Neural progenitor cell (in vitro differentiated cells): ENCODE measurements around the gene CRACR2A. TPM values are rescaled to one million over a fixed set of nuclear protein-coding genes. Genes with fewer than 3 reads are reported as not detected.

Experiments used
- DNase-seq: peaks from one replicate; pipeline ENCODE4 v3.0.0-alpha.2; 2016; ENCODE audit warnings: low spot score
- H2AFZ ChIP-seq: fragments of 200-600 bp; sonication (generic); replicated peaks from 2 replicates; pipeline ENCODE4 v1.6.1; 2016; ENCODE audit warnings: antibody characterized with exemption
- H3F3A ChIP-seq: fragments of 200-600 bp; sonication (generic); 2 replicates; pipeline ENCODE4 v1.6.1; 2016; ENCODE audit warnings: antibody characterized with exemption, low read depth
- H3K27ac ChIP-seq: fragments of 200-600 bp; sonication (generic); 2 replicates; pipeline ENCODE4 v1.5.1; 2016; ENCODE audit warnings: mild to moderate bottlenecking
- H3K27me3 ChIP-seq: fragments of 200-600 bp; sonication (generic); 2 replicates; pipeline ENCODE4 v1.6.1; 2016; ENCODE audit warnings: mild to moderate bottlenecking, moderate library complexity
- H3K36me3 ChIP-seq: fragments of 200-600 bp; sonication (generic); 2 replicates; pipeline ENCODE4 v1.5.1; 2016
- H3K4me1 ChIP-seq: fragments of 200-600 bp; sonication (generic); 2 replicates; pipeline ENCODE4 v1.6.1; 2016; ENCODE audit warnings: mixed run types
- H3K4me2 ChIP-seq: fragments of 200-600 bp; sonication (generic); 2 replicates; pipeline ENCODE4 v1.6.1; 2016
- H3K4me3 ChIP-seq: fragments of 200-600 bp; sonication (generic); 2 replicates; pipeline ENCODE4 v1.5.1; 2016
- H3K79me2 ChIP-seq: fragments of 200-600 bp; sonication (generic); 2 replicates; pipeline ENCODE4 v1.6.1; 2016; ENCODE audit warnings: low read depth
- H3K9ac ChIP-seq: fragments of 200-600 bp; sonication (generic); 2 replicates; pipeline ENCODE4 v1.6.1; 2016
- H3K9me3 ChIP-seq: fragments of 200-600 bp; sonication (generic); 2 replicates; pipeline ENCODE4 v1.5.1; 2016; ENCODE audit warnings: low read depth
- H4K20me1 ChIP-seq: fragments of 200-600 bp; sonication (generic); 2 replicates; pipeline ENCODE4 v1.6.1; 2016; ENCODE audit warnings: low read depth
- H3K27ac Mint-ChIP-seq: 3 replicates; pipeline ENCODE4 v1.8.0; 2021; ENCODE audit warnings: mixed read lengths
- H3K27me3 Mint-ChIP-seq: 2 replicates; pipeline ENCODE4 v1.8.0; 2022; ENCODE audit warnings: low read depth, mild to moderate bottlenecking, inconsistent platforms, moderate library complexity, mixed read lengths; ENCODE audit not compliant: insufficient read depth
- H3K36me3 Mint-ChIP-seq: 3 replicates; pipeline ENCODE4 v1.8.0; 2021; ENCODE audit warnings: mixed read lengths
- H3K4me1 Mint-ChIP-seq: 3 replicates; pipeline ENCODE4 v1.8.0; 2021; ENCODE audit warnings: mixed read lengths
- H3K4me3 Mint-ChIP-seq: 3 replicates; pipeline ENCODE4 v1.8.0; 2021; ENCODE audit warnings: mild to moderate bottlenecking, moderate library complexity, mixed read lengths
- H3K9me3 Mint-ChIP-seq: 3 replicates; pipeline ENCODE4 v1.8.0; 2020; ENCODE audit warnings: mixed read lengths
- CTCF ChIP-seq: fragments of 200-600 bp; sonication (generic); IDR thresholded peaks from 2 replicates; pipeline ENCODE4 v1.5.1; 2017; ENCODE audit warnings: antibody characterized with exemption, mild to moderate bottlenecking
- EZH2 ChIP-seq: fragments of 200-600 bp; sonication (generic); IDR thresholded peaks from 2 replicates; pipeline ENCODE4 v1.6.1; 2017; ENCODE audit warnings: antibody characterized with exemption, mild to moderate bottlenecking, moderate library complexity
- EZH2phosphoT487 ChIP-seq: fragments of 200-600 bp; sonication (generic); IDR thresholded peaks from 2 replicates; pipeline ENCODE4 v1.6.1; 2017; ENCODE audit warnings: antibody characterized with exemption
- total RNA-seq: library from RNA; depleted of rRNA; stranded (reverse); fragments of >200 nt; gene quantifications from 2 replicates; pipeline ENCODE4 v1.2.3, GENCODE V29; 2015; ENCODE audit warnings: low replicate concordance

CRACR2A gene
- total RNA-seq, 1 donor from 2014 or later = 0.06 TPM

- Histone ChIP-seq H3K27ac (no peak overlapping the region), H3K4me2 (no peak overlapping the region), H3F3A (no peaks in the 10 kb centered on the region), H3K4me3 (no peak overlapping the region), H3K4me1 (no peaks in the 10 kb centered on the region), H3K9me3 (no peaks in the 10 kb centered on the region), H3K9ac (no peak overlapping the region), H3K27me3 (no peaks in the 10 kb centered on the region), H3K36me3 (no peaks in the 10 kb centered on the region), H4K20me1 (no peaks in the 10 kb centered on the region), H2AFZ (no peak overlapping the region), H3K79me2 (no peaks in the 10 kb centered on the region)
- DNase-seq = no peak
- no peak overlapping the region for H3K27ac Mint-ChIP-seq
- no peaks in the 10 kb centered on the region for H3K36me3 Mint-ChIP-seq
- H3K27me3 Mint-ChIP-seq = peaks cover 3% of the 10 kb centered on the region
- H3K9me3 Mint-ChIP-seq = peaks cover 2% of the 10 kb centered on the region
- no peaks in the 10 kb centered on the region for H3K4me1 Mint-ChIP-seq
- H3K4me3 Mint-ChIP-seq = no peak overlapping the region
- TF ChIP-seq EZH2phosphoT487 (no peak), EZH2 (no peak), CTCF (no peak)
Measured at GRCh38 chr12:3770891-3771290, 18.0 kb upstream of the CRACR2A start.

DNA sequence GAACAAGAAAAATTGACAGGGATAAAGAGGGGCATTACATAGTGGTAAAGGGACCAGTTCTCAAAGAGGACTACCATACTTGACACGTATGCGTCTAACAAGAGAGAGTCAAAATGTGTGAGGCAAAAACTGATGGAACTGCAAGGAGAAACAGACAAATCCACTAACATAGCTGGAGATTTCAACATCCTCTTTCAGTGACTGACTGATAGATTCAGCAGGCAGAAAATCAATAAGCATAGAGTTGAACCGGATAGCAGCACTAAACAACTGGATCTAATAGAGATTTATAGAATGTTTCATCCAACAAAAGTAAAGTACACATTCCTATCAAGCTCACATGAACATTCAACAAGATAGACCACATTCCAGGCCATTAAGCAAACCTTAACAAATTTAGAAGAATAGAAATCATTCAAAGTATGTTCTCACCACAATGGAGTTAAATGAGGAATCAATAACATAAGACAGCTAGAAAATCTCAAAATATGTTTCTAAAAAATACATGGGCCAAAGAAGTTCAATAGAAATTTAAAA lies 16.1 kb upstream of the CRACR2A start:
- Mint-ChIP-seq H3K27ac (no peak overlapping the region), H3K9me3 (peaks cover 2% of the 10 kb centered on the region), H3K27me3 (peaks cover 3% of the 10 kb centered on the region), H3K4me1 (no peaks in the 10 kb centered on the region), H3K4me3 (no peak overlapping the region), H3K36me3 (no peaks in the 10 kb centered on the region)
- no peaks in the 10 kb centered on the region for H3K27me3 ChIP-seq
- no peak for DNase-seq
- H3K36me3 ChIP-seq = no peaks in the 10 kb centered on the region
- no peaks in the 10 kb centered on the region for H3F3A ChIP-seq
- H3K9ac ChIP-seq = no peak overlapping the region
- no peaks in the 10 kb centered on the region for H3K4me1 ChIP-seq
- H3K79me2 ChIP-seq = no peaks in the 10 kb centered on the region
- H3K9me3 ChIP-seq = no peaks in the 10 kb centered on the region
- TF ChIP-seq EZH2phosphoT487 (no peak), EZH2 (no peak), CTCF (no peak)
- H3K4me2 ChIP-seq = no peak overlapping the region
- H4K20me1 ChIP-seq = no peaks in the 10 kb centered on the region
- no peak overlapping the region for H2AFZ ChIP-seq
- no peak overlapping the region for H3K27ac ChIP-seq
- H3K4me3 ChIP-seq = no peak overlapping the region

DNA sequence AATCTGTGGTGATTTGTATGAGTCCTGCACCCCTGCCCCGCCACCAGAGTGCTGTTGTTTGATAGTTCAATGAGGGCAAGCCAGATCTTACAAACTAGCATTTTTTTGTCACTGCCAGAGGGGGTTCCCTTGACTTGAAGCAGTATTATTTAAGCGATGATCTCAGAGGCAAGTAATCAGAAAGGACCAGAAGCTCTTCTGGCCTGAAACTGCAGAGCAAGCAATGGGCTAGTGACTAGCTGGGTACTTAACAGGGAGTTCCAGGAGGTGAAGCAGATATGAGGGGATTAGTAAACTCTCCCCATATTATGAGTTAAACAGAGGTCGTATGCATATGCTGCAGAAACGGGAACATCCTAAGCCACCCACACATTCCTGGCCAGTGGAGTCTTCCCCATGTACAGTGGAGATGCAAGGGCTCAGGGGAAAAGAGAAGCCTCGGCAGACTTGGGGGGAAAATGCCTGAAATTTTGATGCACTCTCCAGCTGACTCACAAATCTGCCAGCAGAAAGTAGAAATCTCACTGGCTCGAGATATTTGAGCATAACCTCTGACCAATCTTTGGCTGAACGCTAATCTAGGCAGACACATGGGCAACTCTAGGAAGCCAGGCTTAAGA lies 8.3 kb upstream of the CRACR2A start:
- Histone ChIP-seq H3K27ac (no peak overlapping the region), H4K20me1 (no peaks in the 10 kb centered on the region), H2AFZ (no peak overlapping the region), H3K36me3 (no peaks in the 10 kb centered on the region), H3K79me2 (no peaks in the 10 kb centered on the region), H3K4me3 (no peak overlapping the region), H3K27me3 (no peaks in the 10 kb centered on the region), H3F3A (no peaks in the 10 kb centered on the region), H3K9ac (no peak overlapping the region), H3K4me2 (no peak overlapping the region), H3K9me3 (no peaks in the 10 kb centered on the region), H3K4me1 (no peaks in the 10 kb centered on the region)
- TF ChIP-seq EZH2 = no peak
- TF ChIP-seq EZH2phosphoT487 = no peak
- TF ChIP-seq CTCF = no peak
- Mint-ChIP-seq H3K27me3 (peaks cover 3% of the 10 kb centered on the region), H3K4me3 (no peak overlapping the region), H3K9me3 (peaks cover 2% of the 10 kb centered on the region), H3K36me3 (no peaks in the 10 kb centered on the region), H3K27ac (no peak overlapping the region), H3K4me1 (peaks cover 7% of the 10 kb centered on the region)
- DNase-seq = no peak
